Glutamatergic neuron (in vitro differentiated cells): Measurements from ENCODE around the gene PABPN1L. TPM values are rescaled to one million over a fixed set of nuclear protein-coding genes. Genes with fewer than 3 reads are reported as not detected.

Source experiments
- DNase-seq: peaks from one replicate; pipeline ENCODE4 v3.0.0; 2022
- H3K27ac Mint-ChIP-seq: one replicate; pipeline ENCODE4 v1.8.0; 2020; ENCODE audit warnings: mild to moderate bottlenecking, mixed read lengths, inconsistent platforms; ENCODE audit not compliant: unreplicated experiment
- H3K27me3 Mint-ChIP-seq: one replicate; pipeline ENCODE4 v1.8.0; 2020; ENCODE audit warnings: mild to moderate bottlenecking, moderate library complexity, mixed read lengths, inconsistent platforms; ENCODE audit not compliant: unreplicated experiment
- H3K36me3 Mint-ChIP-seq: one replicate; pipeline ENCODE4 v1.8.0; 2020; ENCODE audit warnings: mild to moderate bottlenecking, mixed read lengths, inconsistent platforms; ENCODE audit not compliant: unreplicated experiment
- H3K4me1 Mint-ChIP-seq: one replicate; pipeline ENCODE4 v1.8.0; 2020; ENCODE audit warnings: mild to moderate bottlenecking, low read depth, mixed read lengths, inconsistent platforms; ENCODE audit not compliant: unreplicated experiment
- H3K4me3 Mint-ChIP-seq: one replicate; pipeline ENCODE4 v1.8.0; 2020; ENCODE audit warnings: mild to moderate bottlenecking, mixed read lengths, inconsistent platforms; ENCODE audit not compliant: unreplicated experiment
- H3K9me3 Mint-ChIP-seq: one replicate; pipeline ENCODE4 v1.8.0; 2020; ENCODE audit warnings: mild to moderate bottlenecking, moderate library complexity, mixed read lengths, inconsistent platforms; ENCODE audit not compliant: unreplicated experiment
- CTCF ChIP-seq: fragments of 200-600 bp; sonication (generic); IDR thresholded peaks from one replicate; pipeline ENCODE4 v1.5.0; 2021; ENCODE audit not compliant: partially characterized antibody, unreplicated experiment
- total RNA-seq: library from RNA; stranded (reverse); fragmentation: NEBNext Ultra II Directional; extraction: Animal tissue kit (Norgen Biotek cat#: 25700); gene quantifications from one replicate; pipeline ENCODE4 v1.2.1, GENCODE V29; 2021; ENCODE audit not compliant: unreplicated experiment

Gene PABPN1L
- total RNA-seq, 1 donor from 2014 or later: 3.9 TPM

GRCh38 chr16:88821168-88821850, 45.2 kb downstream of the PABPN1L start:
- DNase-seq: no peak
- Mint-ChIP-seq H3K27me3 (peaks cover 5% of the 10 kb centered on the region), H3K27ac (no peak overlapping the region), H3K4me3 (no peak overlapping the region), H3K36me3 (no peaks in the 10 kb centered on the region), H3K9me3 (peaks cover 3% of the 10 kb centered on the region), H3K4me1 (no peaks in the 10 kb centered on the region)
- TF ChIP-seq CTCF: no peak

DNA sequence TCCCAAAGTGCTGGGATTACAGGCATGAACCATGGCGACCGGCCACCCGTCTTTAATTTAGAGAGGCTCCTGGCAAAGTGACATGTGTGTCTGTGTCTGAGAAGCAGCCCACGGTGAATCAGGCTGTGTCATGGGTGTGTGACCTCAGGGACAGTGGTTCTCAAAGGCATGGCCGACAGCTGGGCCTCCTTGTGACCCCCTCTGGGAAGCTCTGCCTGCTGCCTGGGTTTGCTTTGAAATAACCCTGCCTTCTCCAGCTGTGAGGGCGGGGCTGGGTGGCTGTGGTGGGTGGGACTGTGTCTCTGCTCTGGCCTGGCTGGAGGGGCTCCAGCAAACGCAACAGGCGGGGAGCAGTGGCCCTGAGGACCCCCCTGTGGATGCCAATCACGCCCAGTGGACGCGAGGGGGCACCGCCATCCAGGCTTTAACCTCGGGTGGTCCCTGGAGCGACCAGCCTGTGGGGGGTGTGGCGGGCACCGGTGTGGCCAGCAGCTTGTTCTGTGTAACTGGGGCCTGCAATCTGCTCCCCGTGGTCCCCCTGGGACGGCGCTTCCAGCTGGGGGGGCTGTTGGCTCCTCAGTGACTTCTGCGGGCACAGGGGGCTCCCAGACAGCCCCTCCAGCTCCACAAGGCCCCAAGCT, 46.0 kb downstream of the PABPN1L start:
- H3K27me3 Mint-ChIP-seq: peaks cover 5% of the 10 kb centered on the region
- H3K4me3 Mint-ChIP-seq: no peak overlapping the region
- no peak for DNase-seq
- peaks cover 2% of the 10 kb centered on the region for H3K9me3 Mint-ChIP-seq
- TF ChIP-seq CTCF: no peak
- no peak overlapping the region for H3K27ac Mint-ChIP-seq
- no peaks in the 10 kb centered on the region for H3K4me1 Mint-ChIP-seq
- H3K36me3 Mint-ChIP-seq: no peaks in the 10 kb centered on the region

- Mint-ChIP-seq H3K9me3 (peaks cover 2% of the 10 kb centered on the region), H3K4me3 (no peak overlapping the region), H3K27ac (no peak overlapping the region), H3K36me3 (no peaks in the 10 kb centered on the region), H3K4me1 (no peaks in the 10 kb centered on the region), H3K27me3 (peaks cover 5% of the 10 kb centered on the region)
- no peak for TF ChIP-seq CTCF
- DNase-seq: no peak
These were observed 47.3 kb downstream of the PABPN1L start for GRCh38 chr16:88819126-88819525.

GRCh38 chr16:88818575-88818874, 47.9 kb downstream of the PABPN1L start:
- no peak for DNase-seq
- no peak for TF ChIP-seq CTCF
- H3K4me1 Mint-ChIP-seq: peaks cover 3% of the 10 kb centered on the region
- H3K9me3 Mint-ChIP-seq: peaks cover 2% of the 10 kb centered on the region
- no peak overlapping the region for H3K4me3 Mint-ChIP-seq
- H3K36me3 Mint-ChIP-seq: no peaks in the 10 kb centered on the region
- peaks cover 5% of the 10 kb centered on the region for H3K27me3 Mint-ChIP-seq
- no peak overlapping the region for H3K27ac Mint-ChIP-seq

DNA sequence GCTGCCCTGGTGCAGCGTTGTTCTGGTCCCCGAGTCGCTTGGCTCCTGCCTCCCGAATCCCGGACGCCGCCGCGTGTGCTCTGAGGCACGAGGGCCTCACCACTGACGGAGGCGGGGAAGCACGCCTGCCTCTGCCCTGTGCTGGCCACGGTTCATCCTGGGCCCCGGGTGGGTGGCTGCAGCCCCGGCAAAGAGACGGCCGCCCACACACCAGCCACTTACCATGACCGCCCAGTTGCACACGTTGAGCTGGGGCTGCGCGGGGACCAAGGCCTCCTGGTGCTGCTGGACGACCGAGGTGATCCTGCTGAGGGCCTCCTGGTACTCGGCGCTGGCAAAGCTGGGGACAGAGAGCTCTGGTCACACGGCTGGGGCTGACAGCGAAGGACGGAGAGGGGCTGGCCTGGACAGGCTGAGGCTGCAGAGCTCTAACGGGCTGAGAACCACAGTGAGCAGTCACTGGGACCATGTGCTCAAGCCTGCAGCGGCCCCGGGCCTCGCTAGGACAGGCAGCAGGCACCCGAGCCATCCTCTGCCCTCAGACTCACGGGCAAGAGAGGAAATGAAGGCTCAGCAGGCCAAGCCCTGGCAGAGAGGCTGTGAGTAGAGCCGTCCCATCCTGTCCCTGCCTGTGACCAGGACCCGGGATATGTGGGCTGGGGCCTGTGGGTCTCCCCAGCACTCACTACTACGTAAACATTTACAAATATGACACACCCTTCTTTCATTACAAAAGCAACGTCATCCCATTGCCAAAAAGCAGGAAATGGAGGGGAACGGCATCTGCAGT, 48.5 kb downstream of the PABPN1L start:
- Mint-ChIP-seq H3K9me3 (peaks cover 2% of the 10 kb centered on the region), H3K4me1 (peaks cover 4% of the 10 kb centered on the region), H3K27ac (no peak overlapping the region), H3K4me3 (no peak overlapping the region), H3K27me3 (peaks cover 4% of the 10 kb centered on the region), H3K36me3 (no peaks in the 10 kb centered on the region)
- DNase-seq: no peak
- no peak for TF ChIP-seq CTCF
